Middle frontal gyrus (tissue), 1 donor: Measurements from ENCODE around the gene MYO5B.

ENCODE experiments used
- DNase-seq: peaks from one replicate; pipeline ENCODE4 v3.0.0-alpha.2; 2015; ENCODE audit warnings: low spot score; ENCODE audit errors: extremely low spot score

Gene MYO5B

DNA sequence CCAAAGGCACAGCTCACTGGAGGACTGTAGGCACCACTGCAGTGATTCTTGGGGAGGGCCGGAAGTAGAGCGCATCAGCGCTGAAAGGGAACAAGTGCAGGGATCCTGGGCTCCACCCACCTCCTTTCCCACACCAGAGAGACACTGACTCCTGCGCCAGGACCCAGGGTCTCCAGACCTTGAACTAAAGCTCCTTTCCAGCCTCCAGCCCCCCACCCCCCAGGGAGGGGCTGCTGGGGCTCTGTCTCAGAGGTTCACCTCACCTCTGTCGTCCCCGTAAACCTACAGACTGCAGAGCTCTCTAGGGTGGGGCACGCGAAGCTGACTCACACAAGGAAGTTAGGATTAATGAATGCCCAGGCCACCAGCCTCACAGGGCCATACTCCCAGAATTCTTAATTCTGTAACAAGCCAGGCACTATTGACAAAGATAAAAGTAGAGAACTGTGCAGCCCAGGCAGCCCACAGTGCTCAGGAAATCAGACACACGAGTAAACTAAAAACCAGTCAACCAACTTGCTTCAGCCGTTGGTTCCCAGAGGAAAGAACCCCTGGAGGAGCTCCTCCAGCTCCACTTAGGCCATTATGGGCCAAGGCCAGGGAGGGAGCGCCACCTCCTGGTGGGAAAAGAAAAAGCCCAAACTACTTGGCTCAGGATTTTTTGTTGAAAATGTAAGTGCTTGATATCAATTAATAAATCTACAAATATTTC is 336.5 kb downstream of the MYO5B start:
- peak; percentile 46 for DNase-seq

DNA sequence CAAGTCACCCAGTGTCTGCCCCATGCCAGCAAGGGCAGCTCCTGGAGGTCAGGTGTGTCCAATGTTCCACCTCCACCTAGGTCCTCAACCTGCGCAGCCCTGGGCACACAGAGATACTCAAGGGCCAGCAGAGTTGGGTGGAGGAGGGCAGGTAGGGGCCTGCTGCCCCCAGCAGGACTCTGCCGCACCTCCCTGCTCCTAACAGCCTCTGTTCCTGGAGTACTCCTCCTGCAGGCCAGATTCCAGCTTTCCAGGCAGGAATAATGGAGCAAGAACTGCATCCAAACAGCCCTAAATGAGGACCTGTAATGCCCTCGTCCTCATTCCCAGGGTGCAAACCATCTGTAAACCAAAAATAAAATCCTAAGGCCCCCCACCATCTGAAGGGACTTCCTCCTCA is 337.2 kb downstream of the MYO5B start:
- no peak for DNase-seq

DNA sequence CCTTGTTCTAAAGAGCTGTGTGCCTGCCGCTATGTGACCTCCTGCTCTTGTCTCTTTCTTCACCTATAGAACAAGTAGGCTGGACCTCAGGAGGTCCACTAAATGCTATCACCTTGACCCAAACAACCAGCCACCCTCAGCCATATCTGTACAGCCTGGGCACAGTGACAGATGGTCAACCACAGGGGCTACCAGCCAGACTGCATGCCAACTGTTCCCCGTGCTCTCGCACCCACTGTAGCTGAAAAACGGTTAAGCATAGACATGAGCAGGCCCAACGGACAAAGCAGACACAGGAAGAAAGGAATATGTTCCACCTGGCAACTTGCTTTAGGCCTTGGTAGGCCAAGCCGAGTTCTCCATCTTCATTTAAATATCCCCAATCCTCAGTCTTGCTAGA is 338.5 kb downstream of the MYO5B start:
- no peak for DNase-seq

DNA sequence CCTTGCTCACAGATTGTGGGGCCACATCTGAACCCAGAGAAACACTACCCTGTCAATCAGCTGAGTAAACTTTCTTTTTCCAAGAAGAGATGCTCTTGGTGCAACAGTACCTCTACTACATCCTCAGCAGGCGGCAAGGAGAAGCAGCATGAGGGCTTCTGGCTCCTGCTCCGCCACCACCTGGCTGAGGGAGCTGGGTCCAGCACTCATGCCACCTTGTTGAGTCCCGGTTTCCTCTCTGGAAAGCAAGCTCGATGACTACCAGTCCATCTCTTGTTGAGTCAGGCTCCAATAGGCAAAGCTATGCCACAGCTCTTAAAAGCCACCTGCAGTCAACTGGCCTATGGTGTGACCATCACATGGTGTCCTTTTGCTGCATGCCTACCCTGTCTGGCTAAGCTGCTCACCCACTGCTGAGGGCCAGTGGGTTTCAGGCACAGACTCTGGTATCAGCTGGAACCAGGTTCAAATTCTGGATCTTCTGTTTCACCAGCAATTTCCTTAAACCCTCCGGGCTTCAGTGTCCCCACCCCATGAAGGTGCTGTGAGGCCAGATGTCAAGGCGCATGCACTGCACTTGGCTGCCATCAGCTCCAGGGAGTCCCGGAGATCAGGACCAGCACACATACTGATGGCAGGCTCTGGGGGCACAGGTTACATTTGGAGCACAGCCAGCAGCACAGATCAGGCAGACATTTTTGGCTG is 339.1 kb downstream of the MYO5B start:
- no peak for DNase-seq

DNA sequence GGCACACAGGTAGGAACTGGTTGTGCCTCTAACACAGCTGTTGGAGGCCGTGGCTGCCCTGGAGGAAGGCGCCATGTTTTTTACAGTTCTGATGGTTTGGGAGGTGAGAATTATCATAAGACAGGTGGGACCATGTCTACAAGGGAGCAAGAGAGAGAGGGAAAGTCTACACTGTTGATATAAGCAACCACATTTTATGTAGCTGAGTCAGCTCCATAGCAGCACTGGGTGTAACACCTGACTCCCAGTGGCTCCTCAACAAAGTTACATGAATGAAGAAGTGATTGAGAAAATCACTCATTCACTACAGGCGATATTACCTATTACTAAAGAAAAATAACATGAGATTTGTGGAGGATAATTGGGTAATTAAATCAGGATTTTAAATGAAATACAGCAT is 340.3 kb downstream of the MYO5B start:
- no peak for DNase-seq

DNA sequence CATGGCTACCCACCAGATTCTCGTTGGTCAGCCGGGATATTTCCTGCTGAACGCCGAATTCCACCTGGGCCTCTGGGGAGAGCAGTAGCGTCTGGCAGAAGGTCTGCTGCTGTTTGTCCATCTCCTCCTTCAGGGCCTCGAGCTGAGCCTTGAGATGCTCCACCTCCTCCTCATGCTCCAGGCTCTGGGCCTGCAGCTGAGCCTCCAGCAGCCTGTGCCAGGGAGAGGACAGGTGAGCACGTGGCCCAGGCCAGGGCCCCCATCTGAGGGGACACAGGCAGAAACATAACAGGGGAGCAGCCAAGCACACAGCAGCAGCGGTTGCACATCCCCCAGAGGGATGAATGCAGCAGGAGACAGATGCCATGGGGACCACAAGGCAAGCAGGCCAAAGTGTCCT is 341.5 kb downstream of the MYO5B start:
- DNase-seq: no peak

DNA sequence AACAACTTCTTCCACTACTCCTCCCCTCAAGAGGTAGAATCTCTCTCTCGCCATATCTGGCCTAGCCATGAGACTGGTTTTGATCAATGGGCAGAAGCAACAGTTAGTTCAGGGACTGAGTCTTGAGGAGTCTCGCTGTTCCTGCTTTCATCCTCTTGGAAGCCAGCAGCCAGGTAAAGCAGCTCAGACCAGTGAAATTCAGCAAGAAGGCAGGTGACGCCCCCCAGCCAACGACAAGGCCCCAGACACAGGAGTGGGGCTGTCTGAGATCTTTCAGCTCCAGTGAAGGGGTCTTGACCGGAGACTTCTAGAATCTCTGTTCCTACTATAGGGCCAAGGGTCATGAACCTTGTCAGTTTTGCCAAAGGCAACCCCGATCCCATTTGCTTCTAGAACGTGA is 341.9 kb downstream of the MYO5B start:
- no peak for DNase-seq

DNA sequence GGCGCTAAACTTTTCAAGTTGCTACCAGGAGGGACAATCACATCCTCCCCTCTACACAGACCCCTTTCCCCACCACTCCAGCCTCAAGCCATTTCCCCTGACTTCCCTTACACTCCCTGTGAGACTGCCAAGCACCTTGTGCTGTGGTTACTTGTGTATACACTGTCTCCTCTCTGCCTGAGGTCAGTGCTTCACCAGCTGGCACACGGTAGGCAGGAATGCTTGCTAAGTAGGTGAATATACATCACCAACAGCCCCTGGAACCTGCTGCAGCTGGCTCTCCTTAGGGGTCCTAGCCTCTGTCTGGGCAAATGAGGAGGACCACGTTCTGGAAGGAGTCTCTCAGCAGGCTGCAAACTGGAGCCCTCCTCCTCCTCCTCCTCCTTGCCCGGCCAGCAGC is 343.3 kb downstream of the MYO5B start:
- no peak for DNase-seq

DNA sequence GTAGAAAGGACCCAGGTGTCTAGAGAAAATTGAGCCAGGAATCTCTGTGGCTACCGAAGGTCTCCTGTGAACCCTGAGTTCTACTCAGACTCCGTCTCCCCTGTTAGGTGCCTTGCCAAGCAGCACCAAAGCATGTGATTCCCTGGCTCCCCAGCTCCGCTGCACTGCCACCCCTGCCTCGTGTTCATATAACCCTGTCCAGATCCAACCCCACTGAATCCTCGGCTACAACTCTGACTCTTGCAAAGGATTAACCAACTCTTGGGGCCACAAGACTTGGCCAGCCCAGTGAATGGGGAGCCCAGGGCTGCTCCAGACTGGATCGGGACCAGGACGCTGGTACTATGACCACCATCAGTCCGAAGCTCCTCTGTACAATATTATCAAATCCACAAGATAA is 344.3 kb downstream of the MYO5B start:
- no peak for DNase-seq

DNA sequence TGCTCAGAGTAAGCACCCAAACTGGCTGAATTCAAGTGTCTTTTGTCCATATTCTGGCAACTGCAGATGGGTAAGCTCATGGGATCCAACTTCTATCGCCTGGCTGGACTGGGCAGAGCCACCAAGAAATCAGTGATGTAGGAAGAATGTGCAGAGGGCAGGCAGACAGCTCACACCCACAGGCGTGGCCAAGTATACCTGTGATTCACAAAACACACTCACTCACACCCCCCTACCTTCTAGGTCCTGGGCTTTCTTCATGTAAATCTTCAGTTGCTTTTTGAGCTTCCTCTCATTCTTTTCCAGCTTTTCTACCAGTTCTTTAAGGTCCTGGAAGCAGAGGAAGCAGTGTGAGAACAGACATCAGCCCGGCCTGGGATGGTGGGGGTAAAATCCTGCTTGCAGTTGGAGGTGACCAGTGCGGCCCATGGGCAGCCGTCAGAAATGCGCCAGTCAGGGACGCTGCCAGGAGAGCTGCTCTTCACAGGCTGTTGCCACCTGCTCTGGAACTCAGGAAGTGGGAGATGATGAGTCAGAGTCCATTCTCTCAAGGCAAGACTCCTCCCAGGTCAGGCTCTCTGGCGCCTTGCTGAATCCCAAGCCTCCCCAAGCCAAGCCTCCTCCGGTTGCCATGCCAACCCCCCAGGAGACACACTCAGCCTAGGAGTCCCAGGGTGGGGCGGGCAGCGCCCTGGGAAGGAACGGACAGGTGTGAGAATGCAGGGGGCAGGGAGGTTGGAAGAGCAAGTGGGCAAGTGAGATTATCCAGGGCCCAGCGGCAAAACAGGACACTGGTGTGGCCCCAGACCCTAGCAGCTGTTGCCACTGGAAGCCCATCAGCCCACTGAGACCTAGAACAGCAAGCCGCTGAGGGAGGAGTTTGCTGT is 345.4 kb downstream of the MYO5B start:
- no peak for DNase-seq

DNA sequence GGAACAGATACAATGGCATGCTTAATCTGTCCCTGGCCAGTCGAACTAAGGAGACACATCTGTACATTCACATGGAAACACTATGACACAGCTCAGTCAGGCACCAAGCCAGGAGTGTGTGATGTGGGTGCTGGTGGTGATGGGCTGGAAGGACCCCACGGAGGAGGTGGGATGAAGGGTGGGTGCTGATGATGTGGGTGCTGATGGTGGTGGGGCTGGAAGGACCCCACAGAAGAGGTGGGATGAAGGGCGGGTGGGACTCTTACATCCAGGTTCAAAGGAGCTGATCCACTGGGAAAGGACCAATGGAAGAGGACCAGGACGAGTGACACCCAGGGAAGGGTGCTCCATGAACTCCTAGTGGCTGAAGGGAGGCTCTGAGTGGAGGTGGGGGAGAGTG is 346.8 kb downstream of the MYO5B start:
- DNase-seq: no peak

DNA sequence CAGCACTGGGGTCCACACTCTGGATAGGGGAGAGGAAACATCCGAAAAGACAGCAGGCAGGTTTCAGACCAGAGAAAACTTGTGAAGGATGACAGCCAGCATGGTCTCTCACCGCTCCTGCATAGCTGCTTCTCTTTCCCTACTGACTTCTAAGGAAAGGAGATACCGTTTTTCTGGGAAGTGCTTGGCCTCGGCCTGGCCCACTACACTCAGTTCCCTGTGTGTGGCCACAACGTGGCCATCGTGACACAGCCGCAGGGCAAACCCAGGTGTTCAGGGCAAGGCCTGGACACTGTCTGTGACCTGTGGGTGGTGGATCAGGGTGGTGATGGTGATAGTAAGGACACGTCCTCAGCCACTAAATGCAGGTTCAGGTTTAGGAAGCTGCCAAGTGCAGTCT is 347.4 kb downstream of the MYO5B start:
- DNase-seq: no peak

DNA sequence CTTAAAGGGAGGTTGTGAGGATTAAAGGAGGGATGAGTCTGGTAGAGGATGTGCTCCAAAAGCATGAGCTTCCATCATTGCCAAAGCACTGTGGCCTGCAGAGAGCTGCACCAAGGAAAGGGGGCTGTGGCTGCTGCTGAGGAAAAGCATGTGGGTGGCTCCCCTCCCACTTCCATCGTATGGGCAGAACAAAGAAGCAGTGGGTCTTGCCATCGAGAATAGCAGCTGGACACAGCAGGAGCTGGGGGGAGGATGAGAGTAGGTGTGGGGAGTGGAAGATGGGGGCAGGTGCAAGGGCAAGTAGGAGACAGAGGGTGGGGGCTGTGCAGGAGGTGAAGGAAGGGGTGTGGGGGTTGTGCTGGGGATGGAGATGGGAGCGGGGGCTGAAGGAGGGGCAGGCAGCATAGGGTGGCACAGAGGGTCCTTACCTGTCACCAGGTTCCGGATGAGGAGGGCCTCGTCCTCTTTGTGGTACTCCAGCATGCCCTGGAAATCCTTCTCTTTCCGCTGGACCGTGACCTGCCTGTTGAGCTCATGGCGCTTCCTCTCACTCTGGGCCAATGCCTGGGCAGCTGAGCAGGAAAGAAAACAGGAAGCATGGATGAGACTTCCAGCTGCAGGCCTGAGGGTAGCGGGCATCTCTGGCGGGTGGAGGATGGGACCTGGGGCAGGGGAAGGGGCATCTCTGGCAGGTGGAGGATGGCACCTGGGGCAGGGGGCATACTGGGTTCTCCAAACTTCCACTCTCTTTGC is 348.1 kb downstream of the MYO5B start:
- DNase-seq: no peak

DNA sequence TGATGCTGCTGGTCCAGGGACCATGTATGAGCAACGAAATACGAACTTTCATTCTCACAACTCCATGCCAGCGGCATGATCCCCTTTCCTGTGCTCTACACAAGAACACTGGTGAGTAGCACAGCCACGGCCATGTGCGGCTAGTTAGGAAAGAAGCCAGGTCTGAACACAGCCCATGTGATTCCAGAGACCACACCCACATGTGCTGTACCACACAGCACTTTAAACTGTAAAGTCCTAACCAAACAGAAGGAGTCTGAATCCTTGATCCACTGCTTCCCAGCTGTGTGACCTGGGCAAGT is 348.6 kb downstream of the MYO5B start:
- DNase-seq: no peak

DNA sequence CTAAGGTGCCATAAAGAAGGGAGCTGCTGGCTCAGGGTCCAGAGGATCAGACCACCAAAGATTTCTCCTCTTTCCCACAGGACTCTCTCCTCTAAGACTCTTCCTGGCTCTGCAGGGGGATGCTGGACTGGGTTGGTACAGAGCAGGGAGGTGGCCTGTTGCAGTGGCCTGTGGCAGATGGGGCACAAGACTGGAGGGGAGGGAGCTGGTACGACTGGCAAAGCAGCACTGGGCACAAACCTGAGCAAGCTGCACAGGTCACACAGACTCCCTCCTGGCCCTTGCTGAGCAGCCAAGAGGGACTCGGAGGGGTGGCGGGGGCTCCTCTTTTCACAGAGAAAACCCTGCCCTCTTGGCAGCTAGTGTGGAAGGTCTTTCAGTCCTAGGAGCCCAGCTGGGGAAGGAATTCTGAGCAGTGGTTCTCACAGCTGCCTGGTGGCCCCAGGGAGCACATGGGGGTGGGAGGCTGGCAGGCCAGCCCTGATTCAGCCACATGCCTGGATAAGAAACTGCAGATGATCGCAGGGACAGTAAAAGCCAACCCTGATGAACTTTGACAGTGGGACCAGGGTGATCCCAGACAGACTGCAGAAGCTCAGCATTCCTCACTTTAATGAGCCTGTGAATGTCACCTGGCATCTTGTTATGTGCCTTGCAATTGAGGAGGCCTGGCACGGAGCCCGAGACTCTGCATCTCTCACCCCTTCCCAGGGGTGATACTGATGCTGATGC is 349.2 kb downstream of the MYO5B start:
- no peak for DNase-seq

DNA sequence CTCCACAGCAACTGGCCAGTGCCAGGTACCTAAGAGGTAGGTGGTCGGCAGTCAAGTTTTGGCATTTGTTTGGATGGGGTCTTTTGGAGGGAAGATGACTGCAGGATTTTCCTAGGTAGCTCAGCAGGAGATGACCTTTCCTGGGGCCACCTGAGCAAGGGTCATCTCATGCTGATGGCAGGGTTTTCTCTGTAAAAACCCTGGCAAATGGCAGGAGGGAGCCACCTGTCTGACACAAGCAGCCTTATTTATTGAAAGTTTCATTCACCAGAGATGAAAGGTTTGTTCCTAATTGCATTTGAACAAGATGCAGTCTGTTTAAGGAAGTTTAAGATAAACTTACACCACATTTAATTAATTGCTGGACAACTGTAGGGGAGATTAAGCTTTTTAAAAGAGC is 350.0 kb downstream of the MYO5B start:
- DNase-seq: no peak

DNA sequence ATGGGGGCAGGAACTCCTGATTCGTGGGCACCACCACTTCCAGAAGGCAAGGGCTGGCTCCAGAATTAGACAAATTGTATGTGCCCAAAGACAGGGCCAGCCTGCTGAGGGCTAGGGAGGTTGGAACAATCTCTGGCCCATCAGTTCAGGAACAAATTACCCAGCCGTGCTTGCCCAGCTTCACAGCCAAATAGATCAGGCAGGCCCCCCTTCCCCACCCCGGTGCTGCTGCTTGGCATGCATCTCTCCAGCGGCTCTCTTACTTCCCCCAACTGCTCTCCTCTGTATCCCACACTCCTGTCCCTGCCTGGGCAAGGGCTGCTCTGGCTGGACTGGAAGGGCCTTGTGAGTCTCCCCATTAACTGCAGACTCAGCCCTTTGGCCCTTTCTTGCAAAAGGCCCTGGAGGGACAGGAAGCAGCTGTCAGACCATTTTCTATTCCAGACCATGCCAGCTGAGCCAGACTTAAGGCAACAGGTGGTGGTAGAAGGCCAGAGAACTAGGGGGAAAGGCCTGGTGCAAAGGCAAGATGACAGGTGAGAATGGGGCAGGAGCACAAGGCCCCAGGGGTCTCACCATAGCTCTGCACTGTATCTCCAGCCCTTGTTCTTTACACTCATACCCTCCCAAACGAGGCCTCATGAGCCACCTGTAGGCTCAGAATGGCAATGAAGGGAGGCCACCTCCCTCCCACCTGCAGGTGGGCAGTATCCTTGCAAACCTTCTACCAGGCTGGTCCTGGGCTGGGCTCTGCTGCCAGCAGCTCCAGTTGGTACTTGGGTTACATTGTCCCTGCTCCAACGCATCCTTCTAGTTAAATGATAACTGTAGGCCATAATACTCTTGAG is 350.9 kb downstream of the MYO5B start:
- DNase-seq: no peak

DNA sequence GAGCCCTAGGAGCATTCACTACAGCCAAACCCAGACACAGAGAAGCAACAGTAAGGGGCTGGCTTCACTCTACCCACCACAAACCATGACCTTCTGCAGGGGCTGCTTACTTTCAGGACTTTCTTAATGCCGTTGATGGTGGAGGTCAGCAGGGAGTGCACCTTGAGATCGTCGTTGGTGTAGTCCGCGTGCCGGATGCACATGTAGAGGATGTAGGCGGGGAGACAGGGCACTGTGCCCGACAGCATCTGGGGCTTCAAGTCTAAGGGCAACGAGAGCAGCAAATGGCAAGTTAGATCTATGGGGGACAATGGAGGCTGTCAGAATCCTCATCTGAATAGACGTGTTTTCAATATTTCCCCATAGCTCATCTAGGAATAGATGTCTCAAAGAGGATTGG is 351.8 kb downstream of the MYO5B start:
- DNase-seq: no peak

DNA sequence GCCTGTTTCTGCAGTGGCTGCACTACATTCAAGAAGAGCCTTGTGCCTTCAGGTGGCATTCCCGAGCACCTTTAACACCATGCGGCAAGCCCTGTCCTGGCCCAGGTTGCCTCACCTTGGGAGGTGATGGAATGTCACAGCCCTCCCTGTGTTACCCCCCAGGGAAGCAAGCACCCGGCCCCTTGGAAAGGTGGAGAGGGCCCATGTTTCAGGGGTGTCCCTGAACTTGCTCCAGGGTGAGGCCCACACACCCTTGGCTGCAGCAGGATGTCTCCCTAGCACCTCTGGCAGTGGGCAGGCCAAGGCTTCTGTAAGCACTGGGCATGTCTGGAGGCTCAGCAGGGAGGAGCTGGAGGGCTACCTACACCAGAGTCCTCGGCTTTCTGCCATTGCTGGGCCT is 352.3 kb downstream of the MYO5B start:
- DNase-seq: no peak
